Fibroblast of skin of right quadriceps (primary cell): ENCODE results near the gene POU5F1.

Experiments
- DNase-seq: peaks from one replicate; pipeline ENCODE4 v3.0.0-alpha.2; 2013

Gene POU5F1

DNA sequence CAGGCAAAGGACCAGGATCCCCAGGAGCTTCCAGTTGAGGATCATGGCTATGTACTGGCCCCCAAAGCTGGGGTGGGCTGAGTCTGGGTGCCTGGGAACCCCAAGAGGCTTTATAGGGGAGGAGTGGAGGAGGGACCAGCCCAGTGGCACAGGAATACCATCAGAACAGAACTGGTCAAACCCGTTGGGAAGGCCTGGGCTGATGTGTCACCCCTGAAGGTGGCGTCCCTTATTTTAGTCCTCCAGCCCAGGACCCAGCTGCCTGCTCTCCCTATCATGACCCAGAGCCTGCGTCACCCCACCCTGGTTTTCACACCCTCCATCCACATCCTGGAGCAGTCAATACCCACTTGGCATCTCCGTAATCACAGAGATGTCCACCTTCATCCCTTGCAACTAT lies 31.5 kb downstream of the POU5F1 start, which contains the start of gene PSORS1C2:
TSS of gene PSORS1C2 (minus strand) at position 85 of the 400 bp plus-strand sequence. CDS start at position 45, 40 bp downstream.
- no peak for DNase-seq

DNA sequence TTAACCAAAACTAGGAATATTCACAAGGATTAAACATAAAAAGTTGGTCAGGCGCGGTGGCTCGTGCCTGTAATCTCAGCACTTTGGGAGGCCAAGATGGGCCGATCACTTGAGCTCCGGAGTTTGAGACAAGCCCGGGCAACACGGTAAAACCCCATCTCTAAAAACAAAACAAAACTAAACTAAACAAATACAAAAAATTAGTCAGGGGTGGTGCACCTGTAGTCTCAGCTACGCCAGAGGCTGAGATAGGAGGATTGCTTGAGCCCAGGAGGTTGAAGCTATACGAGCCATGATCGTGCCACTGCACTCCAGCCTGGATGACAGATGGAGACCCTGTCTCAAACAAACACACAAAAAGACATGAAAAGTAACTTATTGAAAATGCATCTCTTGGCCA lies 34.8 kb downstream of the POU5F1 start:
- no peak for DNase-seq

DNA sequence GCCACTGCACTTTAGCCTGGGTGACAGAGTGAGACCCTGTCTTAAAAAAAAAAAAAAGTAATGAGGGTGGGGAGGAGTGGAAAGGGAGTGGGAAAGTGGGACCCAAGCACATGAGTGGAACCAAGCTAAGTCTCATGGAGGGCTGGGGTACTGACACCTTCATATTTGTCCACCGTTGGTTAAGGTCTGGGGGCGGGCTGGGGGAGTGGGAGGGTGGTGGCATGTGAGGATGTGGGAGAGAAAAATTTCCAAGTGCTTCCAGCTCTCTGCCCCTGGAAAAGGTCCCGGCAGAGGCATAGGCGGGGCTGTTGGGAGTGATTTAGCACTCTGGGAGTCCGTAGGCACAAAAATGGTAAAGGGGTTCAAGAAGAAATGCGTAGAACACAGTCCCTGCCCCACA lies 37.7 kb downstream of the POU5F1 start:
- DNase-seq: no peak

DNA sequence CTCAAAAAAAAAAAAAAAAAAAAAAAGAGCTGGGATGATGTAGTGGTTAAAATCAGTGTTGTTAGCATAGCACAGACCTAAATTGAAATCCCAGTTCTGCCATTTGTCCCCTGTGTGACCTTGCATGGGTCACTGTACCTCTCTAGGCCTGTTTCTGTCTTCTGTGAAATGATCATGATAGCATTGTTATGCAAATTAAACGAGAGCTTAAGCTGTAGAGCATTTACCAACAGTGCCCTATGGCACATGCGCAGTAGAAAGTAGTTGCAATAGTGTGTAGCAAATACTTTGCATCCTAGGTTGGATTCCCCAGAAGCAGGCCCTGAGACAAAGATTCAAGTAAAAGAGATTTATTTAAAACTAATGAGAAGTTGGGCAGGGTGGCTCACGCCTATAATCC lies 38.9 kb downstream of the POU5F1 start:
- DNase-seq: no peak

DNA sequence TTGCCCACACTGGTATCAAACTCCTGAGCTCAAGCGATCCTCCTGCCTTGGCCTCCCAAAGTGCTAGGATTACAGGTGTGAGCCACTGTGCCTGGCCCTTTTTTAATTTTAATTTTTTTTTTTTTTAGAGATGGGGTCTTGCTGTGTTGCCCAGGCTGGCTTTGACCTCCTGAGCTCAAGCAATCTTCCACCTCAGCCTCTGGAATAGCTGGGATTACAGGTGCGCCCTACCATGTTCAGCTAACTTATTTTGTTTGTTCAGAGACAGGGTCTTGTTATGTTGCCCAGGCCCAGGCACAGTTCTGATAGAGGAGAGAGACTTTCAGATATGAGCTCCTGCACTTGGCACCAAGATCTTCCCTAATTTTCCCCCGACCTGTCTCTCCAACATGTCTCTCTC lies 39.7 kb downstream of the POU5F1 start:
- DNase-seq: no peak

DNA sequence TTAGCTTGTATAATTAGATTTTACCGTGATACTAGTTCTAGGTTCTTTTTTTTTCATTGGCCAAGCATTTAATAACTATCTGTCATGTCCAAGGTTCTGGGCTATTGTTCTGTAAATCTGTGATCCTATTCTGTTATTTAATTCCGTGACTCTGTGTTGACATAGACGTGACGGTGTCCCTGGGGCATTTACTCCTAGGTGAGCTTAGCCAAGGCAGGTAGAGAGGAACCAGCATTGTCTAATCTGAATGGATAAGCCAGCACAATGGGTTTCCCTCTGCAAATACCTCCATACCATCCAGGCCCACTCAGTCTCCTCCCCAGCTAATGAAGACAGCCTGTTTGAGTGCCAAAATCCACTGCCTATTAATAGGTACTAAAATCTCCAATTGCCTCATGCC lies 41.4 kb downstream of the POU5F1 start:
- DNase-seq: no peak

DNA sequence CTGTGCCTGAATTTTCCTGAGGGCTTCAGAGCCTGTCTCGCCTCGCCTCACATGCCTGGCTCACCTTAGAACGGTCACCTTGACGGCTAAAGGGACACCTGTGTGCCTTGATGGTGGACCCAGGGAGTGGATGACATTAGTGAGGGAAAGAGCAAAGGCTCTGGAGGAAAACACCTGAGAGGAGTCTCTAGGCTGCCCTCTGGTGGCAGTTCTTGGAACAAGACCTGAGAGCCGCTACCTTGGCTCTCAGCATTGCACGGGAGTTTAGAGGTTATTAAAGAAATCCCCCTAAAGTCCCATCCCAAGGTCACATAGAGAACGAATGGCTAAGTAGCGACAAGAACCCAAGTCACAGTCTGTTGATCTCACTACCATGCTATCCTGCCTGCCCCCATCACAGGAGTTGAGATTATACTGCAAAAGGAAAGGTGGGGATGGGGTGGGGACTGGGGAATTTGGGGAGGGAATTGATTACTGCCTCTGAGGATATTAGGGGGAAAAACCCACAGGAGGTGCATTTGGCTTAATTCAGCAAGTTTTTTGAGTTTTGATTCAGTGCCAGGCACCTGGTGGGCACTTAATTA lies 42.3 kb downstream of the POU5F1 start:
- peak; percentile 20 for DNase-seq

DNA sequence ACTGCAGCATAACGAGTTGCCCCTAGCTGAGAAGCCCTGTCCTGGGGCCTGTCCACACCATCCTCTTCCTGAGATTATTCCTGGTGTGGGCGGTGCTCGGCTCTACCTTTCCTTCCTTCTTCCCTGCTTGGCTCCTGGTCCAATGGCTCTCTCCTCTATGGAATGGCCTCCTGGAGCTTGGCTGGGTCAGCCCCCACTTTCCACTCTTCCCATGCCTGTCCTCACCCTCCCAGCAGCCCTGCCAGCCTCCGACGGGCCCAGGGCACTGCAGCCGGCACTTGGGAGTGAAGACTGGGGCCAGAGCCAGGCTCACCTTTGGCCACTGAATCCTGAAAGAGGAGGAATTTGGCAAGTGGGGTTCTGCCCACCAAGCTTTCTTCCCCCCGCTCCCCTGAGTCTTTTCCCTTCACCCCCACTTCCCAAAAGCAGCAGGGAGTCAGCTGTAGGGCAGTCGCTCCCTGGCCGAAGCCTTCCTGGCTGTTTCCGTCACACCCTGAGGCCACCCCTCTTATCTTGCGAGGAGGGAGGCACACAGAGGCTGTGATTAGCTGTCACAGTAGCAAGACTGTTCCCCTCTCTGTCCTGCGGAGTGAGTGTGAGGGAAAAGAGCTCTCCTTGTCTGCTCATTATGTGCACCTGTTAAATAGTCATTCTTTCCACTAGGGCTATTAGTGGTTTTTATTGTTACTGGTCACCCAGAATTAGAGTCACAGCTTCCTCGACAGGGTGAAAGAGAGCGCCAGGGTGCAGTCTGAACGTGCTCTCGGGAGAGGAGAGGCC lies 43.9 kb downstream of the POU5F1 start:
- no peak for DNase-seq

DNA sequence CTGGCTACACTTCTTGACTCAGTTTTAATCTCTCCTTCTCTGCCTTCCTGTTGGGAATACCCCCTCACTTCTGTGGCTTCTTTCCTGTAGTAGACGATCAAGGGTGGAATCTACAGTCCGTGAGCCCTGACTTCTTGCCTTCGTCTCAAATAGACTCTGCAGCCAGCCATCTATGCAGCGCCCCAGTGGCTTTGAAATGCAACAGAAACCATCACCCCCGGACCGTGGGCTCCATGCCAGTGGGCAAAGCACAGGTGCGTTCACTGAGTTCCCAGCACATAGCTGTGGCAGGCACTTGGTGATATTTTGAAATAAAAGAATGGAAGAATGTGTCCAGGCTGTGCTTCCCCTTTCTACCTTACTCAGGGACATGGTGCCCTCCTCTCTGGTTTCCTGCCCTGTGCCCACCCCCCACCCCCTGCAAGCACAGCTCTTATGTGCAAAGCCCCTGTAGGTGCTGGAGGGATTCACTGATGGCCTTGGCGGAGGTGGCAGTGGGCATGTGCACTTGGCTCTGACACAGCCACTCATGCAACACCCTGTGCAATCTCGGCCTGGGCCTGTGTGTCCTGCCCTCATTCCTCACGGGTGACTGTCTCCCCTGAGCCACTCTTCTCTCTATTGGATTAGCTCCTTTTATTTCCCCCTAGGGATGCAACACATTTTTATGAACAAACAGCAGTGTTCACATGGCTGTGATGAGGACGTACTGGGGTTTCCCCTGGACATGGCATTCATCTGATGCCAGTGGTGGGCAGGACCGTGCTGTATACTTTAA lies 44.7 kb downstream of the POU5F1 start:
- peak; percentile 75 for DNase-seq

DNA sequence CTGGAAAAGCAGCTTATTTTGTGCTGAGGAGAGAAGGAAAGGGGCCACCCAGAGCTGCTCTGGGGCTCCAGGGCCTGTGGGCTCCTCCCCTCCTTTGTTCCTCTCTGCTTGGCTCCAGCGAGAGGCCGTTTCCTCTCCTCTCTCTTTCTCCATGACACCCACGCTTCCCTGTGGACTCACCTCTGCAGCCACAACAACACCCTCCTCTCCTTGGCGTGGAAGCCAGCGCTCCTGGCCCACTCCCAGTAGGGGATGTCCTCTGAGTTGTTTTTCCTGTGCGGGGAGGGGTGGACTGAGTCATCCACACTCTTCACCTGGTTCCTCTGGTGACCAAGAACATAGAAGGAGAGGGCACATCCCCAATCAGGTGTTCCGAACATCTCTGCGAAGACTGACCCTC lies 45.3 kb downstream of the POU5F1 start:
- no peak for DNase-seq

DNA sequence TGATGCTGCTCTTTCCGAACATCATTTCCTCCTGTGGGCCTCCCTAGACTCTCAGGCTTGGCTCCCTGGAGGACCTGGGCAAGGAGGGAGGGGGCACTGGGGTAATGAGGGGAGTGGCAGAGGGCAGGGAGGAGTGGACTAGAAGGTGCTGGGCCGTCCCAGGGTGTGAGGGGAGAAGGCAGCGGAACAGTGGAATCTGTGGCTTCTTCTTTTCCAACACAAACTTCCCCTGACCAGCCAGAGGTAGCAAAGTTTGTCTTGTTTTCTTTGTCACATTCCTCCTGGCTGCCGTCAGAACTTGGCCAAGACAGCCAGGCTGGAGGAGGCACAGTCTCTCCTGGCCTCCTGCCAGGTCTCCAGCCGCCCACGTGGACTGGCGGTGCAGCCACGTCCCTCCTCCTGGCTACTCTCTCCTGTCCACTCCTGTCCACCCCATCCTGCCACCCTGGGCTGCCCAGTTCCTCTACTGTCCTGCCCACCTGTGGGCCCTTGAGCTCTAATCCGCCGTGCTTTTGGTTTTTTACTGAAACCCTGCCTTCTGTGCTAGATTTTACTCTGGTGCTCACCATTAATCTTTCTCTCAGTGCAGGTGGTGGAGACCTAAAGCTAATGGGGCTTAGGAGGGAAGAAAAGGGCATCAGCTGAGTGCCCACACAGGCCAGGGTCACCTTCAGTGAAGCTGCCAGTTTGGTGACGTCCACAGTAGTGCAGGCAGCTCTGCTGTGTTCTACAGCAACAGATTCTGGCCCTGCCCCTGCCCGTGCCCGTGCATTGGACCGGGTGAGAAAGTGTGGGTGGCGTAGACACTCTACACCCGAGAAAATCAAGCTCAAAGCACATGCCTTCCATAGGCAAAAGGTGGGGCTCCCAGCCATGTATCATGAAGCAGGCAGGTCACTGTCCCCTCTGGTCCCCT lies 47.4 kb downstream of the POU5F1 start:
- peak; percentile 53 for DNase-seq

DNA sequence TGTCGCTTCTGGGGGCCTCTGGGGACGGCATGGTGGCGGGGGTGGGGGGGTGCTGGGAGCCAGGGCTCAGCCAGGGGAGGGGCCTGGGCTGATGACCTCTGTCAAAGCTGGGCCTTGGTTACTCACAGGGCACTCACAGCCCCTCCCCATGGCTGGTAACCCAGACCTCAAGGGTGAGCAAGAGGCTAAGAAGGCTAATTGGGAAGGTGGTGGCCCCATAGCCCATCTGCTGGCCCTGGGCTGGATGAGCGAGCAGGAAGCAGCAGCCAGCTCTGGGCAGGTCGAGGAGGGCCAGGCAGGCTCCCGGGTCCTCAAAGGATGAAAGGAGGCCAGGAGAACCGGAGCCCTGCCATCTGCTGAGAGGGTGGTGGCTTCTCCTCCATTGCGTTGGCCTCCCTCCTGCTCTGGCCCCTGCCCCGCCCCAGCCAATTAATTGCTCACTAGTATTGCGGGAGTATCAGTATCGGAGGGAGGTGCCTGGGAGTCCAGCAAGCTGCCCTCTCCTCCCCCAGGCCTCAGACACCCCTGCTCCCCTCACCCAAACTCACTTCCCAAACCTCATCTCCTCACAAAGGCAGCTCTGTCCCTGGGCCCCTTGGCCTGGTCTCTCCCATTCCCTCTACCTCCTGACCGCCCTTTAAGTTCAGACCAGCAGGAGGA lies 49.2 kb downstream of the POU5F1 start:
- DNase-seq: no peak

DNA sequence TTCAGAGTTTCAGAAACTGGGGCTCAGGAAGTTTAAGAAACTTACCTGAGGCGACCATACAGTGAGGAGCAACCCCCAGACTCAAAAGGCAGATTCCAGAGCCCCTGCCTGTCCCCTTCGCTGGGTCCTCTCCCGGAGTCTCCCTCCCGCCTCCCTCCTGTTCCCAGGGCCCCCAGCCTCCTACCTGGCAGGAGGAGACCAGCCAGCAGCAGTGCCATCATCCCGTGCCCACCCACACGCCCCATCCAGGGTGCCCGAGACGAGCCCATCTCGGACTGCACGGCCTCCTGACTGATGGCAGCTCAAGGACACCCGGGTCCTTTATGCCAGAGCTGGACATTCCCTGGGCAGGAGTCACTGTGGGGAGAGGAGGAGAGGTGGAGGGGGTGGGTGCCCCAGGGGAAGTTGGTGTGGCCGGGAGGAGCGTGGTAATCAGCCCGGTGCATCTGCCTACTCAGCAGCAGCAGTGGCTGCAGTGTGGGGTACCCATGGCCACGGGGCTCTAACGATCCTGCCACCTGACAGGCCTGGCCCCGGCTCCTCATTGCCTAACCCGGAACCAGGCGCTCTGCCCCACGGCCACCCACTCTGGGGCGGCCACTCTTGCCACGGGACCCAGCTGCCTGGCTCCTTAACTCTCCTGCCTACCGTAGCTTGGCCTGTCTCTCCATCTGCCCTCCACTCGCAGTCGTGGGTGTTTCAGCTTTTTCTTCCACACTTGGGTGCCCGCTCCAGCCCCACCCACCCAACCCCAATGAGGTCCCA lies 50.1 kb downstream of the POU5F1 start, which contains the start of gene CDSN:
TSS of gene CDSN (minus strand) at position 296 of the 765 bp plus-strand sequence. CDS start at position 269, 27 bp downstream.
- no peak for DNase-seq

DNA sequence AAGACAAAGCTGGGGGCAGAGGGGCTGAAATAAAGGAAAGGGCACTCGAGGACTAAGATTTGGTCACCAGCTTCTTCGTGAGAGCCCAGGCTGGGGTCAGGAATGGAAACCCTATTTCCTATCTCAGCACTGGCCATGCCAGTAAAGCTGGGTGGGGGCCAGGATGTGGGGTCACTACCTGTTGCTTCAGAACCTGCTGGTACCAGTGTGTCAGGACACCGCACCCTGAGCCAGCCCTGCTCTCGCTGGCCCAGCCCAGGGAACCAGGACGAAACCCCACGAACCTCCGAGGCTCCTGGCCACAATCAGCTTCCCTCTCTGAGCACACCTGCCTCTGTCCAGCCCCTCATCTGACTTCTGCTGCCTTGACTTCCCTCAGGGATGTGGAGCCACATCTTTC lies 52.3 kb downstream of the POU5F1 start:
- DNase-seq: no peak

DNA sequence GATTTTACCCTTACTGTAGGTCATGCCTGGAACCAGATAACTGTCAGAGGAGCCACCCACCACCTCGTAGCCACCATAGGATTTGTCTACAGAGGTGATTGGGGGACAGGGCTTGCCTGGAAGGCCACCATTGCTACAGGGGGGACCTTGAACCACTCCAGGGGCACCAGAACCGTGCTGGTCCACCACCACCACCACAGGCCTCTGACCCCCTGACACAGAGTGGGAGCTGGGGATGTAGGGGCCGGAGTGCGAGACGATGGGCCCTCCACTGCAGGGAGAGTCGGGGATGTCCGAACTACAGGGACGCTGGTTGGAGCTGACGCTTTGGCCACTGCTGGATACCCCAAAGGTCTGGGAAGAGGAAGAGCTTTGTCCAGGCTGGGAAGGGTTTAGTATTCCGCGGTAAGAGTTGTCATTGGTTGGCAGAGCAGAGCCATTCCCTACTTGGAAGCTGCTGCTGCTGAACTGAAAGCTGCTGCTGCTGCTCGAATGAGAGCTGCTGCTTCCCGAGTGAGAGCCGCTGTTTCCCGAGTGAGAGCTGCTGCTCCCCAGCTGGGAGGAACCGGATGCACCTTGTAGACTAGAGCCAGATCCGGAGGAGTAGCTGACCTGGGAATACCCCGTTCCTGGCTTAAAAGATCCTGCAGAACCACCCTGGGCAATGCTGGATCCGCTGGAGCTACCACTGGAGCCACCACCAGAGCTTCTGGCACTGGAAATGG lies 53.7 kb downstream of the POU5F1 start:
- DNase-seq: no peak

DNA sequence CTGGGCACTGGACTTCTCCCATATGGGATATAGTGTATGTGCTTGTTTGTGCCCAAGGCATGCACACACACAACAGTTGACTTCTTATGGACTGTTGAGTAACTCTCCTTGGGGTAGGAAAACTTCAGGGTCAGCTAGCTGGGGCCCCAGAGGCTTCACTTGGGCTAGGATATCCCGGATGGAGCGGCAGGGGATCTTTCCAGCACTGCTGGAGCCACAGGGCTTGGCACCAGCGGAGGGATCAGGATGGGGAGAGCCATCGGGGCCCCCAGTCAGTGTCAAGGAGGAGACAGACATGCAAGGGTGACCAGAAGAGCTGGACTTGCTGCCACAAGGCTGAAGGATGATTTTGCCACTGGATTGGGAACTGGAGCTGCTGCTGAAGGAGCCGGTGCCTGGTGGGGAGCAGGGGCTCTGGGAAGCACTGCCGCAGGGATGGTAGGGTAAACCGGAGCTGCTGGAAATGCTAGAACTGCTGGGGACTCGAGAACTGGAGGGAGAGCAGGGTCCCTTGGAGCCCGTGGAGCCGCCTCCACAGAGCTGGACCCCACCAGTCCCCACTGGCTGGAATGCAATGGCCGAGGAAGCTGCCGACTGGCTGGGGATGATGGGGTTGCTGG lies 54.4 kb downstream of the POU5F1 start:
- DNase-seq: no peak

DNA sequence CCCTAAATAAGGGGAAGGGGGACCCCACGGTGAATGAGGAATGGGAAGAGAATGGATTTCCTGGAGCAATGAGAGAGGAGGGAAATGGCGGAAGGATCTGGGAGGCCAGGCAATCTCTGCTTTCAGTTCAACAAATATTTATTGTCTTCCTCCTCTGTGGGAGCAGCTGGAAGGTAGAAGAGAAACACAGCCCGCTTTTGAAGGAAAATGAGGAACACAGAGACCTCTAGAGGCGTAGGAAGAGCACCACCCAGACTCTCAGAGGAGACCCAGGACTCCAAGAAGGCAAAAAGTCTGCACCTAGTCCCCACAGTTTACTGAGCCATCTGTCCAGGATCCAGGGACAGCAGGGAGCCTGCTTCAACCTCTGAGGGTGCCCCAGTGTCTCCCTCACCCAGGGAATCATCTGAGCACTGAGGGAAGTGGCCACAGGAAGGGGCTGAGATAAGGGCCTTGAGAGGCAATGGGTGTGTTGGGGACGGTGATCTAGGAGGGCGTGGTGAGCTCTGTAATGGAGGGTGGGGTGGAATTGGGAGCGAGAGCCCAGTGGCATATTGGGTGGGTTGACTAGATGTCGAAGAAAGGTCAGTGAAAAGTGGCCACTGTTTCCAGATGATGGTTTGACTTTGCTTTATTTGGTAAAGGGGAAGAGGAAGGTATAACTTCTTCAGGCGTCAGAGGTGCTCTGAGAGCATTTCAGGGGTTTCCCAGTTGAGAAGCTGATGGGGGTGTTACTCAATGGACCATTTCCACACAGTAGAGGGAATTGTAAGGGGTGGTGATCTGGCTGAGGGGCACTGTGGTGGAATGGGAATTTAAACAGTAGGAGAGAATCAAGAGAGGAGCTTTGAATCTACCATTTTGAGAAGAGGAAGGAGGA lies 55.3 kb downstream of the POU5F1 start:
- DNase-seq: peak; percentile 72

DNA sequence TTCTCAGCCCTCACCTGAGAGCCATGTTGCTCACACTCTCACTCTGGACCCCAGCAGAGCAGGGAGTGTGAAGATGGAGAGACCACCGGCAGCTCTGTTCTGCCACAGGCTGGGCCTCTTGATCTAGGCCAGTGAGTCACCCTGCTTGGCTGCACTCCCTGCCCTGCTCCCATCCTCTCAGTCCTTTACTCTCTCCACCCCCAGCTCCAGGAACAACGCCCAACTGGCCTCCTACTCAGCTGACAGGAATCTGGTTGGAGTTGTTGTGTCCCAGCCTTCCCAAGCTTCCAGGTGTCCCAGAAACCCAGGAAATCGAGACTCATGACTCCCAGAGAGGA lies 56.0 kb downstream of the POU5F1 start, which contains the start of gene PSORS1C1:
TSS of gene PSORS1C1 (plus strand) at position 260 of the 338 bp plus-strand sequence. CDS start 14,833 bp downstream, outside the sequence.
- peak; percentile 96 for DNase-seq
